Cortex of kidney (tissue), 1 donor: ENCODE results near the gene TOMM34.

Experiments used
- DNase-seq: peaks from one replicate; lab custom pipeline; 2025; lab: John Stamatoyannopoulos, UW

TOMM34 gene

DNA sequence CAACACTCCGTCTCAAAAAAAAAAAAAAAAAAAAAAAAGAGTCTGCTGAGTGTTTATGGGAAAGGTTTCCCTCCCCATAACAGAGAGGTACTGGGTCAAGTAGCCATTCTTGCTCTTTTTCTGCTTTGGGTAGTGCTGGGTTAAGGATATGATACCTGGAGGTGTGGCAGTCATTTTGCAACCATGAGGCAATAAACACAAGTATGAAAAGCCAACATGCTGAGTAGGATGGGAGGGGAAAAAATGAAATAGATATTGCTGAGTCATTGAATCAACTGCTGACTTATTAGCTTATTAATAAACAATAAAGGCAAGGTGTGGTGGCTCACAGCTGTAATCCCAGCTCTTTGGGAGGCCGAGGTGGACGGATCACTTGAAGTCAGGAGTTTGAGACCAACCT, 2.3 kb upstream of the TOMM34 start:
- DNase-seq: no peak

DNA sequence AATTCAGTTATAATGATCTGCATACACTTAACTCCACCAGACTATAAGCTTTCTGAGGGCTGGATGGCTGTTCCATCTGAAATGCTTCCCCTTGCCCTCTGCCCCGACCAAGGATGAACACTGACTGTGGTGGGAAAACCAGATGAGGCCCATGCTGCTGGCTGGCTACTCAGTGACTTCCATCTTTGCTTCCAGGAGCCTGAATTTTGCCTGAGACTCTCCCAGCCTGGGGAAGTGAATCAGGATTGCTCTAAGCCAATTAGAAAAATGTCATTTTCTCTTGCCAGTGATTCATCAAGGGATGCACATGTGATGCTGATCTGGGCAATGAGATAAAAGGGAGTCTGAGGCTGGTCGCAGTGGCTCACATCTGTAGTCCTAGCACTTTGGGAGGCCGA, 1.7 kb upstream of the TOMM34 start:
- no peak for DNase-seq

GRCh38 chr20:44961011-44961869, 1.0 kb upstream of the TOMM34 start:
- no peak for DNase-seq

DNA sequence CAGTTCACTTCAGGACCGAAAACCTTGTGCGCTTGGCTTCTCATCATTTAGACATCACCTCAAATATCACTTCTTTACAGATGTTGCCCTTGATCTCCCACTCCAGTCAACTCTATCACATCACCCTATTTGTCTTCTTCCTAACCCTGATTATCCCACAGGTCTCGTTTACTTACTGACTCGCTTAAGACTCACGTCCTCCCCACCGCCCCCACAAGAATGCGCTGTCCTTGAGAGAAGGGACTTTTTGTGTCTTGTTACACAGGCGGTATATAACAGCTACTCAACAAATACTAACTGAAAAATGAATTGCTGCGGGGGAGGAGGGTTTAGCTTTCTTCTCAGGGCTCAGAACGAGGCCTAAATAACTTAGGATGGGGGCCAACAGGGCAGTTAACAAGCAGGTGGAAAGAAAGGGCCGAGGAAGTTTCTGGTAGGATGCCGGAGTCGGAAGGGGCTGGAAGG, 527 bp downstream of the TOMM34 start:
- no peak for DNase-seq

DNA sequence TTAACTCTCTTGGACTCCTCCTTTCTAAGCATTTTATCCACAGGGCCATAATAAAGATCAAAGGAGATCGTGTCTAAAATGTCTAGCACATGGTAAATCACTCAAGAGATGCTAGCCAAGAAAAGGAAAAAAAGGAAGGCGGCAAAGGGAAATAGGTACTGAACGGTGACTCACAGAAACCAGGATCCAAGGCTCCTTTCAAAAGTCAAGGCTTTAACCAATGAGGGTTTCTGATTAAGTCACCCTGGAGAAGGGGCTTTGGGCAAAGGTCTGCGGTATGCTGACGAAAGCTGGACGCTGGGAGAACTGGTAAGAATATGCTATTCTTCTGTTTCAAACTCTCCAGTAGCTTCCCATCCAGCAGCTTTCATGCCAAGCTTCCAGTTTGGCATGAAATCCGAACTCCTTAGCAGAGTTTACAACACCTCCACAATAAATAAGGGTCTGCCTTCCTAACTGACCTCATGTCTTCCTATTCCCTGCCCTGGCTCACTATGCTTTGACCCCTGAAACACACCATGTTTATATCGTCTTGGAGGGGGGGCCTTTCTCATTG, 1.0 kb downstream of the TOMM34 start:
- DNase-seq: no peak

GRCh38 chr20:44958276-44958675, 1.9 kb downstream of the TOMM34 start:
- DNase-seq: no peak

- DNase-seq: no peak
These were observed 3.8 kb downstream of the TOMM34 start for GRCh38 chr20:44956410-44956809.

DNA sequence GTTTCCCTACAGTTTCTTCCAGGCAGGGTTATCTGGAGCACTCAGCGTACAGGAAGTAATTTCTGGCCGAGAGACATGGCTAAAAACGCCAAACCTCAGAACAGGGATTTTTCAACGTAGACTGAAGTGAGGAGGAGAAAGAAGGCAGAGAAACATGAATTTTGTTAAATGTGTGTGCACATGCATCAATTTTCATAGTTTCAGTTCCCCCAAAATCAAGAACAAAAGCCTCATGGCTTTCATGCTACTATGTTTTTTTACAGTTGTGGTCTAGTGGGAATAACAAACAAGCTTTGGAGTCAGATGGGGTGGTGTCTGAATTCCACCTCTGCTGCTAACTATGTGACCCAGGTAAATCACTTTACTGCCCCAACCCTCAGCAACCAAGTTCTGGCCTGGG, 4.9 kb downstream of the TOMM34 start:
- DNase-seq: no peak

DNA sequence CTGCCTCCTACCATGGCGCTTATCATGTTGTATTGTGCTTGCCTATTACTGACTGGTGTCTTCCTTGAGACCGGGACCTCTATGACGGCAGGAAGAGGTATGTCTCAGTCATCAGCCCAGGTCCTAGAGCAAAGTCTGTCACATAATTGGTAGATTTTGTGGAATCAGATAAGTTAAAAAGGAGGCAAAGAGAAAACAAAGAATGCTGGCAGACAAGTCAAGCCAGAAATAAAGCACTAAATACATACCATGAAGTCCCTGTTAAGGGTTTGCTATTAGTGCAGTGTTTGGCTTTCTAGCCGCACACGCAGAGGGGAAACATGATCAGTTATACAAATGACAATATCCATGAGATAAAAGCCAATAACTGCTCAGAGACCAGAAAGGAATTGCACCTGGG, 6.0 kb downstream of the TOMM34 start:
- DNase-seq: no peak

DNA sequence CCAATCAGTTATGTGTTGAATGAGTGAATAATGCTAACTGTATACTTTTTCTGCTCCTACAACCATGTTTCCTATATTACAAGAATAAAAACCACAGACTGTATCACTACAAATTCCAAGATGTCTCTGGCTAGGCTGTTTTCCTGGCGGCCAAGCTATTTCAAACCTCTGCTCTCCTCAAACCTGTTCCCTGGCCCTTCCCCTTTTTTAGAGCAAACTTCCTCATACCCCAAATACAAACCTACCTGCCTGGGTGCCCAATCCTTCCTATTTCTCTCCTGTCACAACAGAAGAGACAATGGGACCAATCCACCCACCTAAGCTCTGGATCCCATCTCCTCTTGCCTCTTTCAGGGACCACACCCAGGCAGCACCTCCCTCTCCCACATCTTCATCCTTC, 7.5 kb downstream of the TOMM34 start:
- no peak for DNase-seq

DNA sequence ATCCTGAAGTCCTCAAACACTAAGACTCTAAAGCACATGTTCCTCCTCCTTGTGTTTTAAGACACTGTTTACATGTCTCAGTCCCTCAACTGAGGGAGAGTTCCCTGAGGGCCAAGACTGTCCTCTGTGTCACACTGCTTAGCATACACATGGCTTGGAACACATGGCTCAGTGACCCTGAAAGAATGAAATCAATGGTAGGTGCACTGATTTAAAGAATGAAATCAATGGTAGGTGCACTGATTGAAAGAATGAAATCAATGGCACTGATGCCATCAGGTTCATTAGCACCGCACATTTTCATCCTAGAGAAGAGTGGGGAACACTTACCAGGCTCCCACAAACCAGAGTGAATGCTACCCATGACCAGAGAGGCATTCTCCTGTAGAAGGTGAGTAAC, 9.8 kb downstream of the TOMM34 start:
- DNase-seq: no peak

DNA sequence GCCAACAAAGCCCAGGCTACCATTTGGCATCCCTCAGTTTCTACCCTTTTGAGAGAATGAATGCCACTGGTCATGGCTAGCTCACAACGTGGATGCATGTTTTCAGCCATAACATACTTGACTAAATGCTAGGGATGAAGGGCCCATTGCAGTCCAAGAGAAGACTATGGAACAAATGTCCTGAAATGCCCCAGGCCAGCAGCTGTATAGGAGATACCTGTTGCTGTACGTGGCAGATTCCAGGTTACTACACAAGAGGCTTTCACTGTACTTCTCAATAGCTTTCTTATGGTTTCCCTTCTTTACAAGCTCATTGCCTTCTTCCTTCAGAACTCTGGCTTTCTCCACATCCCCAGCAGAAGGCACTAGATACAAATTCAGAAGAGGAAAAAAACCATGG, 11.7 kb downstream of the TOMM34 start:
- DNase-seq: no peak

DNA sequence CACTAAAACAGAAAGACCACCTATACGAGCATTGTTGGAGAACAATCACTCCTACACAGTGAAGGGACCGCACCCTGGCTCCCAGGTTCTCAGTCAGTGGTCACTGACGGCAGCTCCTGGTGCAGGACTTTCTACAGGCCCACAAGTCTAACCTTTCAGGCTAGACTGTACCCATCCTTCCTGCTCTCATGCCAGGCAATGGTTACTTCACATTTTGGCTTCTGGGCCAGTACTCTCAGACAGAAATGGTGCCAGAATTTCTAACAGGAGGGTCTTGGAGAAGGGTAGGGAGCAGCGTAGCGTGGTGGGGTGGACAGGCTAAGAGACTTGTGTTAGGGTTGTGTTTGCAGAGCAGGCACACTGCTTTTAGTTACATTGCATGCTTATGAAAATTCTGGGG, 12.1 kb downstream of the TOMM34 start:
- no peak for DNase-seq

- no peak for DNase-seq
These were observed 13.8 kb downstream of the TOMM34 start for GRCh38 chr20:44946271-44946852.

GRCh38 chr20:44945261-44945660, 14.9 kb downstream of the TOMM34 start:
- no peak for DNase-seq

- no peak for DNase-seq
These were observed 16.4 kb downstream of the TOMM34 start for GRCh38 chr20:44943828-44944227.

GRCh38 chr20:44942264-44942973, 17.8 kb downstream of the TOMM34 start:
- DNase-seq: no peak

GRCh38 chr20:44941120-44941691, 19.0 kb downstream of the TOMM34 start:
- no peak for DNase-seq

GRCh38 chr20:44938637-44939036, 21.6 kb downstream of the TOMM34 start:
- DNase-seq: no peak

GRCh38 chr20:44936510-44936909, 23.7 kb downstream of the TOMM34 start:
- DNase-seq: no peak

GRCh38 chr20:44932916-44933315, 27.3 kb downstream of the TOMM34 start:
- no peak for DNase-seq

DNA sequence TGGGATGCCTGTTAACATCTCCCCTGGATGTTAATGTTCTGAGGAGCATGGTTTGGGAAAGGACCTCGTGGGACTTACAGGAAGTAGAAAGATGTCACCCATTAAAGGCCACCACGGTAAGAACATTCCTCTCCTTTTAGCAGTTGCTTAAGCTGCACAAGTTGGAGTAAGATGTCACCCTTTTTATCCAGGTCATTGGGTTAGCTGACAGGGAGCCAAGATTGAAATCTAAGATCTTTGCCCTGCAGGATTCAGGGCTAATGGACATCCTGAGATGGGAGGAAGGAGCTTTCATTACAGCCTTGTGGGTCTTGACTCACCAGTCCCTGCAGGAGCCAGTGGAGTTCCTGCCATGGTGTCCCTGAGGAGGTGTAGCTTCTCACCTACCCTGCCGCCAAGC, 28.3 kb downstream of the TOMM34 start:
- no peak for DNase-seq
